HG02623 (cell line): ENCODE results near the gene HBB.

Experiments
- ATAC-seq: cut with Tn5 transposase; IDR thresholded peaks from one replicate; pipeline ENCODE4 v1.9.1; 2021; ENCODE audit warnings: moderate library complexity; ENCODE audit not compliant: unreplicated experiment

The HBB gene

GRCh38 chr11:5247472-5248192 lies 20.8 kb upstream of the HBB start:
- ATAC-seq = no peak

GRCh38 chr11:5246772-5247471 lies 20.1 kb upstream of the HBB start:
- no peak for ATAC-seq

DNA sequence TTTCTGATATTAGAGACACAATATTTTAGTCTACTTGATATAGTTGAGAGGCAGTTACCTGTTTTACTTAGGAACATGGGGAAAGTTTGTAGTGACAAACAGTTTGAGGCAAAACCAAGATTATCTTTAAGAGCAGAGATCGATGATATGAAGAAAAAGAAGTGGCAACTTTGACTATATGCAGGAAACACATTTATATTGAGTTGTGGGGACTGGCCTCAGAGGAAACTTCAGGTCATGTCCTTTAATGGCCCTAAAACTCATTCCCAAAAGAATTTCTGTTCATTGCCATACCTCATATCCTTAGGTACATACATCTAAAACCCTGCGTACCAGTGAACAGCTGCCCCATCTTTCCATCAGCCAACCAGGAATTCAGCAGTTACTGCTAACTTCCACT lies 18.3 kb upstream of the HBB start:
- ATAC-seq = no peak

DNA sequence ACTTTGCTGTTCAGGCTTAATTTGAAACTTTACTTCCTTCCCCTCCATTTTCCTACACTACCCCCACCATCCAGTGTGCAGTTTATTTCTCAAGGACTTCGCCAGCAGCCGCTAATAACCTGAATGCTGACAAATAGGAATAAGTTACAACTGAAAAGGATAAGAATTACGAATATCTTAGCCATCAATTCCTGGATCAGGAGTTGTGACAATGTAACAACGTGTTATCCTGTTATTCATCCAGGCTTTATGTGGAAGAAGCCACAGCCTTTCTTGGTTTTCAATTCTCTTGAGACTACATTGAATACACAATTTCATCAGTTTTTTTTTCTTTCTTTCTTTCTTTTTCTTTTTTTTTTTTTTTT lies 16.9 kb upstream of the HBB start:
- no peak for ATAC-seq

DNA sequence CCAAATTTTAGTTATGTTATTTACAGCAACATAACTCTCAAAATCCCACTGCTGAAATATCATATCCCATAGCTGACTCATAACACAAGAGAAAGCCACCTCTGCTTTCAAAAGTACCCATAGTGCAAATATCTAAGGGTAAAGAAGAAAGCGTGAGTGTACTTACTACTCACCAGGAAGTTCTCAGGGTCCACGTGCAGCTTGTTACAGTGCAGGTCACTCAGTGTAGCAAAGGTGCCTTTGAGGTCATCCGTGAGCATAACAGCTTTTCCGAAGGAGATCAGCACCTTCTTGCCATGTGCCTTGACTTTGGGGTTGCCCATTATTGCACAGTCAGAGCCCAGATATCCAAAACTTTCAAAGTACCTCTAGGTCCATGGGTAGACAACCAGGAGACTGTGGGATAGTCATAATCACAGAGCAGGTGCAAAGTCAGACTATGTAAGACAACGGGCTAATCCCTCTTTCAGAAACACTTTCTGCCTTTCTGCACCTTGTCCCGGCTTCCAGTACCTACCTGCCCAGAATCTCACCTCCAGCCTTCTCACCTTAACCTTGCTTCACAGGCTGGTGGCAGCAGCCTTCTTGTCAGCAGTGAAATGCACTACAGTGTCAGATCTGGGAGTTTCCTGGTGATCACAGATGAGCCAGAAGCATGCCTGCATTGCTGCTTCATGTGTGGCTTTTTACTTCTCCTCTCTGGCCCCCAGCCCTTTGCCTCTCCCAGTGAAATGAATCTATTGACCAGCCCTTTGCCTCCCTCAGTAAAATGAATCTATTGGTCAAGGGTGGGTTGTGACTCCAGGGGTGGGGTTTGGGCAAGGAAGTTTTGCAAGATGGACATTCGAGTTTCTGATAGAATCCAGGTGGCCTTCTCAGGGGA lies 16.3 kb upstream of the HBB start:
- no peak for ATAC-seq

- ATAC-seq = no peak
Measured at GRCh38 chr11:5242208-5242607, 15.3 kb upstream of the HBB start.

GRCh38 chr11:5241458-5241857 lies 14.6 kb upstream of the HBB start:
- no peak for ATAC-seq

DNA sequence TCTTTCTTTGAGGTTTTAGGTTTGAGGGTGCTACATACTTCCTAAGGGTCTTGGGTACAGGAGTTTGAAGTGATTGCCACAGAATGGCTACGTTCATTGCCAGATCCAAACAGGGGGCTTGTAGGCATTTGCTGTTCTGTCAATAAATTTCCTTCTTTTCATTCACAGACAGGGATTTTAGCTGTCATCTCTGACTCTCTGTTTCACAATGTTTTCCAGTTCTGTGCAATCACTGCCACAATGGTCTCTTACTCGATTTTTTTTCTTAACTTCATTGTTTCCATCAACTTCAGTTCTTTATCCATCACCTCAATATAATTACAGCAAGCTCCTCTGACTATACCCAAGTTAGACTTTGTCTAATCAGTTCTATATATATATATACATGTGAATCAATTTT lies 13.6 kb upstream of the HBB start:
- ATAC-seq = no peak

GRCh38 chr11:5240056-5240455 lies 13.2 kb upstream of the HBB start:
- no peak for ATAC-seq

DNA sequence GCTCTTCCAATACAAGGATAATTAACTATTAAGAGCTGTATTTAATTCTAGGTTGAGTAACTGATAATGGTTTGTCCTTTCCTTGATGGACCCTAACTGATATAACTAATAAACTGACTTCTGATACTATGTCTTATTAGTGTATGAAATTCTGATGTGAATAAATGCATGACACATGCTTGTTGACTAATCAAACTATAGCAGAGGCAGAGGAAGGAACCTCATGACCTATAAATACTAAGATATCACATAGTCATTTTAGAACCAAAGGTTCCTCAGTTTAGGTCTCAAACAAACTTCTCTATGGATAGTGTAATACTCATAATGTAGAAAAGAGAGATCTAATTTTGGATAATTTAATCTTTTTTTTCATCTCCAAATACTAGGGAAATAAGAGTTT lies 12.2 kb upstream of the HBB start:
- ATAC-seq = no peak

GRCh38 chr11:5238486-5238885 lies 11.6 kb upstream of the HBB start:
- ATAC-seq = no peak

- ATAC-seq = no peak
Measured at GRCh38 chr11:5237420-5237819, 10.5 kb upstream of the HBB start.

- ATAC-seq = no peak
Measured at GRCh38 chr11:5235364-5236095, 8.7 kb upstream of the HBB start.

- peak; percentile 57 for ATAC-seq
Measured at GRCh38 chr11:5234381-5234834, 7.5 kb upstream of the HBB start, which contains the start of gene HBD. Gene HBD, minus strand, starts transcription at chr11:5234483. Its CDS starts 50 bp downstream, at chr11:5234433.

- ATAC-seq = no peak
Measured at GRCh38 chr11:5233307-5233706, 6.4 kb upstream of the HBB start.

DNA sequence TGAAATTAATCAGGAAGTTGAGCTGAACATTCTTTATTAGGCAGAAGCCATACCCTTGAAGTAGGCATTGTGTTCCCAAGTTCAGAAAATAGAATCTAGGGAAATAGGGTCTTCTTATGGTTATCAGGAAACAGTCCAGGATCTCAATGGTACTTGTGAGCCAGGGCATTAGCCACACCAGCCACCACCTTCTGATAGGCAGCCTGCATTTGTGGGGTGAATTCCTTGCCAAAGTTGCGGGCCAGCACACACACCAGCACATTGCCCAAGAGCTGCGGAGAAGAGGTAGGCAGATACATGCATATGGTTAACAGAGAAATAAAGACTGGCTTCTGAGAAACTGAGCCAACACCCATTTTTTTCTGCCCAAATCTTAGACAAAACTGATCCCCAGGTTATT lies 6.0 kb upstream of the HBB start:
- ATAC-seq = no peak

- ATAC-seq = no peak
Measured at GRCh38 chr11:5232176-5232575, 5.3 kb upstream of the HBB start.

DNA sequence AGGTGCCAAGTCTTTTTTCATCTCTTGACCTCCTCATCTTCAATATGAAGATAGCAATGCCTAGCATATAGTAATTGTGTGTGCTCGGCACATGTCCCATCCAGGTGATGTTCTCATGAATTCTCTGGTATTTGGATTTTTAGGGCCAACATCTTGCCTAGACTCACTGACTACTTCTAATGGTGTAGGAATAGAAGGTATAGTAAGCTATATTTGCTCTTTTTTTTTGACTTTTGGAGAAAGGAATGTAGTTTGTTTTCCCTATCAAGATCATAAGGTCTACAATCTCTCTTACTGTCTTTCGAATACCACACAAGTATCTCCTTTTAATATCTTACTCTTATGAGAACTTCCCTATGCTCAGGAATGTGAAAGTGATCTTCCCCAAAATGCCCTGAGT lies 4.2 kb upstream of the HBB start:
- ATAC-seq = no peak

DNA sequence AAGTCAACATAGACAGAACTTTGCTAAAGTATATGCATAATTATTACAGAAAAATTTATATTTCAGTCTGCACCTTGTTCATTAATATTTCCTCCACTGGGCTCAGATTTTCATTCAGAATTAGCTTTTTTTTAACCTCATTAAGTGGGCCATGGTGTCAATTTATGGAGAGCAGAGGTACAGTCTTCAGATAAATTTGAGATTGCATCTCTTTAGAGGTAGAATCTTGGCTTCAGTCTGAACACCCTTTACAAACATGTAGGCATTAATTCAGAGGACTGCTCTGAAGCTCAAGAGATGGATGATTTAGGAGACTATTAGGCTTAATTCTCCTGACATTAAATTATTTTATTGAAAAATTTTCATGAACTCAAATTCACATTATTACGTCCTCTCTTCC lies 3.4 kb upstream of the HBB start:
- no peak for ATAC-seq

DNA sequence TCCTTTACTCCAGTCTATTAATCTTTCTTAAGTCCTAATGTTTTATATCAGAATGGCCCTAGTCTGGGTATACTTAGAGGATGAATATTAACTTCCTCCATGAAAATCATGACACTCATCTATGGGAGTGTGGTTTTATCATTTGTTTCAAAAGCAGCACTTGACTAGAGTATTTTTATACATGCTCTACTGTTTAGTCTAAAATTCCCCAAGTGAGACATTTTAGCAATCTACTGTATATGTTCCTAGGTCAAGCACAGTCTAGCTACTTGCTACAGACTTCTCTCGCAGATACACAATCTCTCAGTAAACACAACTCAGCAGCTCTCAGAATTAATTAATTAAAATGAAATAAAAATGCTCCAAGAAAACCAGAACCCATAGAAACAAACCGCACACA lies 2.9 kb upstream of the HBB start:
- ATAC-seq = no peak

GRCh38 chr11:5229356-5229755 lies 2.5 kb upstream of the HBB start:
- ATAC-seq = no peak
